K562 (cell line): ENCODE results near the gene SUCLG1. TPM values are rescaled to one million over a fixed set of nuclear protein-coding genes. Genes with fewer than 3 reads are reported as not detected.

Experiments used
- ATAC-seq: fragments of 200-7000 bp; cut with Tn5 transposase; 3 replicates; pipeline ENCODE4 v1.9.1; 2020; ENCODE audit warnings: moderate library complexity
- BruUV-seq: library from RNA; stranded (reverse); fragments of 400-500 nt; replicated peaks from 2 replicates; lab custom pipeline; 2021; lab: Mats Ljungman, UMichigan
- CTCF ChIA-PET: fragments of 300-600 bp; formaldehyde crosslinking; extraction: SDS; loops from one replicate; lab custom pipeline; 2021; ENCODE audit warnings: low intra/inter-chr PET ratio; lab: Yijun Ruan, JAX
- POLR2A ChIA-PET: fragments of 300-600, 350-650 bp; sonication (Branson Sonifier 250); formaldehyde crosslinking; extraction: SDS; loops from one replicate; lab custom pipeline; 2021; ENCODE audit warnings: antibody characterized with exemption, inconsistent platforms; lab: Yijun Ruan, JAX
- DNase-seq, 4 experiments: peaks; one replicate each; pipeline versions ENCODE4 v3.0.0 to v3.0.0-alpha.2; 2011 to 2018; ENCODE audit warnings: low spot score in 3 of 4, mixed read lengths in 3 of 4; ENCODE audit errors: extremely low read depth in 1 of 4
- FAIRE-seq: peaks from 2 replicates; lab custom pipeline; 2011; peaks lifted over from hg19 to GRCh38; lab: Jason Lieb, UNC
- H2AFZ ChIP-seq: 2 replicates; pipeline ENCODE4 v1.6.0; 2011; ENCODE audit warnings: low read depth, low read length, control low read depth, inconsistent platforms
- H3K27ac ChIP-seq: fragments of 200-600 bp; 3 replicates; pipeline ENCODE4 v1.8.0; 2011; ENCODE audit warnings: low read depth, mild to moderate bottlenecking, control low read depth, inconsistent platforms, low read length, moderate library complexity, mixed read lengths; ENCODE audit errors: extremely low read depth
- H3K27me3 ChIP-seq, 2 experiments: fragments of 300-600 bp in 1 of 2; 2 replicates in 1 of 2; 3 replicates in 1 of 2; pipeline versions ENCODE4 v1.6.0 to v1.8.0; 2011; ENCODE audit warnings: inconsistent platforms in 2 of 2, low read length in 2 of 2, mild to moderate bottlenecking in 1 of 2, mixed read lengths in 1 of 2, moderate library complexity in 1 of 2; ENCODE audit not compliant: control insufficient read depth in 2 of 2, insufficient read depth in 2 of 2
- H3K36me3 ChIP-seq: fragments of 300-600 bp; 3 replicates; pipeline ENCODE4 v1.8.0; 2011; ENCODE audit warnings: mild to moderate bottlenecking, low read length, inconsistent platforms; ENCODE audit not compliant: control insufficient read depth, insufficient read depth
- H3K4me1 ChIP-seq, 2 experiments: fragments of 200-600 bp in 1 of 2; replicated peaks in 1 of 2; 2 replicates in 1 of 2; 3 replicates in 1 of 2; pipeline versions ENCODE4 v1.5.1 to v1.8.0; 2011; ENCODE audit warnings: inconsistent platforms in 2 of 2, low read length in 2 of 2, mild to moderate bottlenecking in 1 of 2, mixed read lengths in 1 of 2, moderate library complexity in 1 of 2; ENCODE audit not compliant: control insufficient read depth in 2 of 2, insufficient read depth in 2 of 2
- H3K4me2 ChIP-seq: 2 replicates; pipeline ENCODE4 v1.6.1; 2011; ENCODE audit warnings: low read length, control low read depth, inconsistent platforms, mixed read lengths; ENCODE audit not compliant: insufficient read depth
- H3K4me3 ChIP-seq: fragments of 200-600 bp; sonication (generic), shearing (Covaris generic); 2 replicates; pipeline ENCODE4 v1.5.1; 2016; ENCODE audit warnings: control low read depth, inconsistent platforms
- H3K79me2 ChIP-seq: fragments of 200-600 bp; 3 replicates; pipeline ENCODE4 v1.8.0; 2011; ENCODE audit warnings: low read length, inconsistent platforms; ENCODE audit not compliant: control insufficient read depth, insufficient read depth
- H3K9ac ChIP-seq, 2 experiments: 2 replicates each; pipeline versions ENCODE4 v1.6.0 to v1.6.1; 2011; ENCODE audit warnings: low read depth in 2 of 2, low read length in 2 of 2, control low read depth in 1 of 2, inconsistent platforms in 1 of 2, mild to moderate bottlenecking in 1 of 2, mixed read lengths in 1 of 2; ENCODE audit not compliant: insufficient read depth in 1 of 2
- H3K9me1 ChIP-seq: one replicate; pipeline ENCODE4 v1.6.0; 2011; ENCODE audit warnings: inconsistent platforms, mild to moderate bottlenecking, low read length, moderate library complexity; ENCODE audit not compliant: control insufficient read depth, insufficient read depth
- H3K9me3 ChIP-seq: replicated peaks from 2 replicates; pipeline ENCODE4 v1.5.1; 2011; ENCODE audit warnings: low read depth, low read length, inconsistent platforms; ENCODE audit not compliant: control insufficient read depth, insufficient read depth
- H4K20me1 ChIP-seq: replicated peaks from 2 replicates; pipeline ENCODE4 v1.6.1; 2011; ENCODE audit warnings: low read length, inconsistent platforms, mixed read lengths; ENCODE audit not compliant: control insufficient read depth, insufficient read depth
- DACH1 ChIP-seq: fragments of 450-650 bp; IDR thresholded peaks from 2 replicates; pipeline ENCODE4 v1.6.1; 2018; ENCODE audit not compliant: partially characterized antibody
- E2F3 ChIP-seq: fragments of 250-450 bp; sonication (Bioruptor Pico); IDR thresholded peaks from 2 replicates; pipeline ENCODE4 v1.4.0; 2020; ENCODE audit warnings: mild to moderate bottlenecking
- KDM1A ChIP-seq, 2 experiments: fragments of 450-650 bp; IDR thresholded peaks; 2 replicates each; pipeline ENCODE4 v1.6.1; 2016; ENCODE audit warnings: mild to moderate bottlenecking in 2 of 2
- PKNOX1 ChIP-seq: fragments of 450-650 bp; IDR thresholded peaks from 2 replicates; pipeline ENCODE4 v1.6.1; 2016
- RAD21 ChIP-seq, 2 experiments: fragments of 250-450 bp in 1 of 2; fragments of 450-650 bp in 1 of 2; sonication (Bioruptor Pico) in 1 of 2; formaldehyde crosslinking in 1 of 2; IDR thresholded peaks in 1 of 2; conservative IDR thresholded peaks in 1 of 2; 2 replicates each; pipeline versions ENCODE4 v1.4.0 to v1.8.0; 2020 to 2022; ENCODE audit warnings: mild to moderate bottlenecking in 2 of 2, moderate library complexity in 1 of 2
- SP1 ChIP-seq: sonication (generic); formaldehyde crosslinking; IDR thresholded peaks from 2 replicates; pipeline ENCODE4 v1.8.1; 2022; ENCODE audit warnings: mild to moderate bottlenecking, missing genetic modification reagents
- SRSF9 ChIP-seq: fragments of 200-400 bp; formaldehyde crosslinking; IDR thresholded peaks from 2 replicates; pipeline ENCODE4 v1.6.1; 2017; ENCODE audit warnings: low read depth, low read length, borderline replicate concordance
- TCFL5 ChIP-seq: fragments of 250-450 bp; sonication (Bioruptor Pico); conservative IDR thresholded peaks from 2 replicates; pipeline ENCODE4 v1.6.1; 2021; ENCODE audit warnings: mild to moderate bottlenecking, moderate library complexity, matching md5 sums
- THRB ChIP-seq: fragments of 450-650 bp; formaldehyde crosslinking; conservative IDR thresholded peaks from 2 replicates; pipeline ENCODE4 v1.4.0; 2022; ENCODE audit warnings: mild to moderate bottlenecking, missing genetic modification characterization
- ZNF165 ChIP-seq: fragments of 250-450 bp; sonication (Bioruptor Pico); IDR thresholded peaks from 2 replicates; pipeline ENCODE4 v1.4.0; 2020; ENCODE audit warnings: borderline replicate concordance
- in situ Hi-C: fragments of 300-500 bp; cut with MboI; formaldehyde crosslinking; loops from 4 replicates; pipeline ENCODE4 v1.15.0; 2018; ENCODE audit warnings: inconsistent platforms, mixed read lengths
- intact Hi-C: fragments of 100-400 bp; cut with micrococcal nuclease; formaldehyde crosslinking; loops from 2 replicates; pipeline ENCODE4 v1.14.2; 2022
- polyA plus RNA-seq, 8 experiments: library from polyadenylated mRNA; depleted of rRNA in 4 of 8; stranded (reverse) in 5 of 8; unstranded in 3 of 8; fragments of >200 nt; fragmentation: Nextera tagmentation in 2 of 8; fragmentation: Illumina TruSeq in 1 of 8; extraction: Ambion mirVana in 2 of 8; extraction: Trizol in 1 of 8; gene quantifications; 2 replicates each; pipeline versions ENCODE4 v1.2.1 to v1.2.3, GENCODE V29; 2011 to 2014; ENCODE audit warnings: inconsistent platforms in 1 of 8, missing spikeins in 1 of 8
- total RNA-seq, 7 experiments: library from RNA; depleted of rRNA in 6 of 7; stranded (reverse); fragments of >200 nt in 6 of 7; fragmentation: Illumina TruSeq in 2 of 7; extraction: Trizol in 2 of 7; gene quantifications; 2 replicates each; pipeline versions ENCODE4 v1.2.1 to v1.2.3, GENCODE V29; 2011 to 2021; ENCODE audit warnings: low replicate concordance in 1 of 7
- TF ChIP-seq, protein P1 (sequence below), 3 experiments: IDR thresholded peaks in 2 of 3; conservative IDR thresholded peaks in 1 of 3; 2 replicates each; pipeline ENCODE4 v1.5.1; 2011 to 2012; ENCODE audit warnings: low read length in 3 of 3, mild to moderate bottlenecking in 3 of 3, control low read depth in 2 of 3, improper control_type of control experiment in 1 of 3, inconsistent platforms in 1 of 3, low read depth in 1 of 3, mixed read lengths in 1 of 3, moderate library complexity in 1 of 3; ENCODE audit not compliant: insufficient read depth in 2 of 3

SUCLG1 gene
- total and polyA plus RNA-seq, 9 of the 15 experiments (the other 6 are each of a cell fraction or from before 2014, with no cell fraction given): 90.5 to 325 (median 115) TPM

GRCh38 chr2:84425310-84425709 lies 33.8 kb downstream of the SUCLG1 start (continued):
- TF ChIP-seq PKNOX1 (no peak), ZNF165 (CRISPR knock-in tag) (no peak), TCFL5 (CRISPR knock-in tag) (no peak), SRSF9 (no peak), KDM1A (IDR thresholded peaks at IDR 0.05) (no peak), DACH1 (no peak), E2F3 (CRISPR knock-in tag) (no peak), THRB (CRISPR knock-in tag) (no peak)

- Histone ChIP-seq H3K36me3 (peaks cover 55% of the 10 kb centered on the region), H3K9me1 (peaks cover 3% of the 10 kb centered on the region), H3K9me3 (no peaks in the 10 kb centered on the region), H4K20me1 (no peaks in the 10 kb centered on the region), H3K4me2 (no peak overlapping the region), H3K27ac (no peak overlapping the region), H2AFZ (no peak overlapping the region), H3K27me3 (no peaks in the 10 kb centered on the region), H3K9ac (no peak overlapping the region), H3K79me2 (no peaks in the 10 kb centered on the region), H3K4me3 (no peak overlapping the region), H3K4me1 (no peaks in the 10 kb centered on the region)
- ATAC-seq: no peak
- intact Hi-C loops: no loop called here
- CTCF ChIA-PET: no interaction called here
- BruUV-seq: no TSS peak
- POLR2A ChIA-PET: no interaction called here
- in situ Hi-C loops: no loop called here
- TF ChIP-seq RAD21 (CRISPR knock-in tag; conservative IDR thresholded peaks at IDR 0.05 in 1 of 2, IDR thresholded peaks at IDR 0.05 in 1 of 2): peak; percentile 42 to 49
- no peak for TF ChIP-seq SP1 (CRISPR knock-in tag)
- TF ChIP-seq, protein P1, sequence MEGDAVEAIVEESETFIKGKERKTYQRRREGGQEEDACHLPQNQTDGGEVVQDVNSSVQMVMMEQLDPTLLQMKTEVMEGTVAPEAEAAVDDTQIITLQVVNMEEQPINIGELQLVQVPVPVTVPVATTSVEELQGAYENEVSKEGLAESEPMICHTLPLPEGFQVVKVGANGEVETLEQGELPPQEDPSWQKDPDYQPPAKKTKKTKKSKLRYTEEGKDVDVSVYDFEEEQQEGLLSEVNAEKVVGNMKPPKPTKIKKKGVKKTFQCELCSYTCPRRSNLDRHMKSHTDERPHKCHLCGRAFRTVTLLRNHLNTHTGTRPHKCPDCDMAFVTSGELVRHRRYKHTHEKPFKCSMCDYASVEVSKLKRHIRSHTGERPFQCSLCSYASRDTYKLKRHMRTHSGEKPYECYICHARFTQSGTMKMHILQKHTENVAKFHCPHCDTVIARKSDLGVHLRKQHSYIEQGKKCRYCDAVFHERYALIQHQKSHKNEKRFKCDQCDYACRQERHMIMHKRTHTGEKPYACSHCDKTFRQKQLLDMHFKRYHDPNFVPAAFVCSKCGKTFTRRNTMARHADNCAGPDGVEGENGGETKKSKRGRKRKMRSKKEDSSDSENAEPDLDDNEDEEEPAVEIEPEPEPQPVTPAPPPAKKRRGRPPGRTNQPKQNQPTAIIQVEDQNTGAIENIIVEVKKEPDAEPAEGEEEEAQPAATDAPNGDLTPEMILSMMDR (IDR thresholded peaks at IDR 0.05 in 2 of 3, conservative IDR thresholded peaks at IDR 0.05 in 1 of 3; ENCODE audit: insufficient read depth in 2 of 3, low read depth in 1 of 3, low read length in 3 of 3): peak in 1 of 3 experiments; percentile 56; a peak in 3 of 6 replicates
- no peak for FAIRE-seq
- DNase-seq: peak in 2 of 4 experiments; percentile 4 to 19
Measured at GRCh38 chr2:84424152-84424551, 34.9 kb downstream of the SUCLG1 start.
